ENCODE data around the gene NSG1.

DNA sequence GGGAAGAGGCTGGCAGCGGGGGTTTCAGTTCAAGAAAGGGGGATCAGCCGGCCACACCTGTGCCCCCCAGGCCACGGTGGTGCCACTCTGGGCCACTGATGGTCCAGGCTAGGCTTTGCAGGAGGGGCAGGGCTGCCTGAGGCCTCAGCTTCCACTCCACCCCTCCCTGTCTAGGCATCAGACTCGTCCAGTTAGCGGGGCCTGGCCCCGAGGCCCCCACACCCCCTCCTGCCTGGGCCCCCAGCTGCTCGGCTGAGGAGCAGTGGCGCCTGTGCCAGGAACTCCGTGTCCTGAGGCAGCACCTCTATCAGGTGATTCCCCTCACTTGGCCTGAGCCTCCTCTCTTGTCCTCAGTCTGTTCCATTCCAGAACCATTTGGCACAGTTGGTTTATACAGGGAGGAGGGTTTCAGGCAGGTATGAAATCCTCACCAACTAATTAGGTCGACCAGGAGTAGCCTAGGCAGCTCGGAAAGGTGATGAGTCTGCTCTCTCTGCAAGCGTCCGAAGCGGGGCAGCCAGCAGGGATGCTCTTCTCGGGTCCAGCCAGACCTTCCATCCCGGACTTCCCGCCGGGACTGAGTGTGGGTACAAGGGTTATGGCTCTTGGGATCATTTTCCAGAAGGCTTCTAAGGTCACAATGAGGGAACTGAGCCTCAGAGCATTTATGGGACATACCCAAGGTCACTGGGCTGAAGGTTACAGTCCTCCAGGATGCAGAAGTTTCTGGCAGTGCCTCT lies 2.1 kb downstream of the NSG1 start:
- TF ChIP-seq CEBPB (IDR thresholded peaks at IDR 0.05) (no peak), MAFK (IDR thresholded peaks at IDR 0.05; ENCODE audit: partially characterized antibody) (no peak), ZSCAN20 (CRISPR knock-in tag; IDR thresholded peaks at IDR 0.05) (no peak), POLR2A (IDR thresholded peaks at IDR 0.05; ENCODE audit: low read length) (no peak)
- TF ChIP-seq, protein P1, sequence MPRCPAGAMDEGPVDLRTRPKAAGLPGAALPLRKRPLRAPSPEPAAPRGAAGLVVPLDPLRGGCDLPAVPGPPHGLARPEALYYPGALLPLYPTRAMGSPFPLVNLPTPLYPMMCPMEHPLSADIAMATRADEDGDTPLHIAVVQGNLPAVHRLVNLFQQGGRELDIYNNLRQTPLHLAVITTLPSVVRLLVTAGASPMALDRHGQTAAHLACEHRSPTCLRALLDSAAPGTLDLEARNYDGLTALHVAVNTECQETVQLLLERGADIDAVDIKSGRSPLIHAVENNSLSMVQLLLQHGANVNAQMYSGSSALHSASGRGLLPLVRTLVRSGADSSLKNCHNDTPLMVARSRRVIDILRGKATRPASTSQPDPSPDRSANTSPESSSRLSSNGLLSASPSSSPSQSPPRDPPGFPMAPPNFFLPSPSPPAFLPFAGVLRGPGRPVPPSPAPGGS (IDR thresholded peaks at IDR 0.05) = no peak
